NCI-H146 treated with DMSO at 0.1 percent for 48 hours (cell line): ENCODE results near the gene MDGA2.

Source experiments
- DNase-seq: peaks from one replicate; lab custom pipeline; 2025; ENCODE audit not compliant: unreplicated experiment; lab: John Stamatoyannopoulos, UW

The MDGA2 gene

GRCh38 chr14:47154276-47154797, 521.1 kb downstream of the MDGA2 start:
- no peak for DNase-seq

GRCh38 chr14:47153746-47154145, 521.7 kb downstream of the MDGA2 start:
- no peak for DNase-seq

- no peak for DNase-seq
Measured at GRCh38 chr14:47150267-47150666, 525.1 kb downstream of the MDGA2 start.

- no peak for DNase-seq
Measured at GRCh38 chr14:47149326-47149725, 526.1 kb downstream of the MDGA2 start.

GRCh38 chr14:47148686-47149085, 526.7 kb downstream of the MDGA2 start:
- no peak for DNase-seq

- no peak for DNase-seq
Measured at GRCh38 chr14:47120645-47121044, 554.8 kb downstream of the MDGA2 start.

- no peak for DNase-seq
Measured at GRCh38 chr14:47103771-47104170, 571.6 kb downstream of the MDGA2 start.

- DNase-seq: no peak
Measured at GRCh38 chr14:47102472-47102871, 572.9 kb downstream of the MDGA2 start.

GRCh38 chr14:47085678-47086077, 589.7 kb downstream of the MDGA2 start:
- DNase-seq: no peak

- DNase-seq: no peak
Measured at GRCh38 chr14:47065326-47065725, 610.1 kb downstream of the MDGA2 start.

- DNase-seq: no peak
Measured at GRCh38 chr14:47060050-47060449, 615.4 kb downstream of the MDGA2 start.

- DNase-seq: no peak
Measured at GRCh38 chr14:47057364-47057763, 618.0 kb downstream of the MDGA2 start.

- no peak for DNase-seq
Measured at GRCh38 chr14:47044841-47045240, 630.6 kb downstream of the MDGA2 start.

GRCh38 chr14:47040550-47040949, 634.9 kb downstream of the MDGA2 start:
- no peak for DNase-seq

GRCh38 chr14:47039336-47039735, 636.1 kb downstream of the MDGA2 start:
- DNase-seq: no peak

- DNase-seq: no peak
Measured at GRCh38 chr14:47022721-47023120, 652.7 kb downstream of the MDGA2 start.

GRCh38 chr14:47020500-47020899, 654.9 kb downstream of the MDGA2 start:
- no peak for DNase-seq

GRCh38 chr14:47012533-47013280, 662.7 kb downstream of the MDGA2 start:
- DNase-seq: no peak

GRCh38 chr14:47009615-47010014, 665.8 kb downstream of the MDGA2 start:
- no peak for DNase-seq

- DNase-seq: no peak
Measured at GRCh38 chr14:47008732-47009131, 666.7 kb downstream of the MDGA2 start.

GRCh38 chr14:46999661-47000060, 675.7 kb downstream of the MDGA2 start:
- DNase-seq: no peak

- no peak for DNase-seq
Measured at GRCh38 chr14:46989566-46989965, 685.8 kb downstream of the MDGA2 start.

GRCh38 chr14:46988312-46988711, 687.1 kb downstream of the MDGA2 start:
- no peak for DNase-seq
